Measurements from ENCODE around the gene CCDC88A.

Gene CCDC88A

GRCh38 chr2:55311444-55311870 is 108.2 kb downstream of the CCDC88A start:
- H3K9me3 ChIP-seq (ENCODE audit: control insufficient read depth, insufficient read depth, low read depth, low read length) = no peaks in the 10 kb centered on the region
- no peaks in the 10 kb centered on the region for H3K4me1 ChIP-seq (ENCODE audit: control insufficient read depth, insufficient read depth, low read length)
- TF ChIP-seq TSHZ1 (tag by site-specific recombination; IDR thresholded peaks at IDR 0.05; ENCODE audit: borderline replicate concordance) = no peak
- TF ChIP-seq BCL11A (tag by site-specific recombination; IDR thresholded peaks at IDR 0.05; ENCODE audit: low read depth) = no peak
- TF ChIP-seq ZNF214 (tag by site-specific recombination; IDR thresholded peaks at IDR 0.05; ENCODE audit: borderline replicate concordance) = no peak
- TF ChIP-seq ZNF830 (tag by site-specific recombination; IDR thresholded peaks at IDR 0.05; ENCODE audit: low read depth) = no peak
- TF ChIP-seq ZNF155 (tag by site-specific recombination; IDR thresholded peaks at IDR 0.05) = no peak
- TF ChIP-seq ZNF580 (tag by site-specific recombination; IDR thresholded peaks at IDR 0.05) = no peak
- TF ChIP-seq ZNF221 (tag by site-specific recombination; IDR thresholded peaks at IDR 0.05; ENCODE audit: borderline replicate concordance) = no peak
- TF ChIP-seq ZNF701 (tag by site-specific recombination; IDR thresholded peaks at IDR 0.05) = no peak
- no peak for TF ChIP-seq PRDM10 (tag by site-specific recombination; IDR thresholded peaks at IDR 0.05)
- TF ChIP-seq ZNF660 (tag by site-specific recombination; IDR thresholded peaks at IDR 0.05) = no peak
- no peak for TF ChIP-seq ZNF670 (tag by site-specific recombination; IDR thresholded peaks at IDR 0.05; ENCODE audit: low read depth)
- TF ChIP-seq ZBTB17 (tag by site-specific recombination; IDR thresholded peaks at IDR 0.05) = no peak
- H3K36me3 ChIP-seq (ENCODE audit: control insufficient read depth in 2 of 2, insufficient read depth in 1 of 2, low read length in 2 of 2) = peaks cover 26 to 52% of the 10 kb centered on the region in 2 experiments
- H3K27ac ChIP-seq (ENCODE audit: extremely low read depth, low read depth, low read length) = no peak overlapping the region
- CTCF ChIA-PET = interaction anchor here (1.3 kb wide), 1 partner anchor 18 kb away, joined by 3 read pairs; no protein-coding TSS in a partner anchor
- no peak overlapping the region for H3K4me3 ChIP-seq (ENCODE audit: low read depth, low read length)
- POLR2A ChIA-PET = no interaction called here

- CTCF ChIA-PET = no interaction called here
These were observed 110.2 kb downstream of the CCDC88A start for GRCh38 chr2:55309446-55309845.

More at GRCh38 chr2:55309446-55309845, 110.2 kb downstream of the CCDC88A start:
- POLR2A ChIA-PET = no interaction called here
- Histone ChIP-seq H3K4me3 (ENCODE audit: low read depth, low read length) (no peak overlapping the region), H3K4me1 (ENCODE audit: control insufficient read depth, insufficient read depth, low read length) (no peaks in the 10 kb centered on the region), H3K9me3 (ENCODE audit: control insufficient read depth, insufficient read depth, low read depth, low read length) (no peaks in the 10 kb centered on the region), H3K36me3 (ENCODE audit: control insufficient read depth in 2 of 2, insufficient read depth in 1 of 2, low read length in 2 of 2) (peaks cover 28 to 39% of the 10 kb centered on the region in 2 experiments), H3K27ac (ENCODE audit: extremely low read depth, low read depth, low read length) (no peak overlapping the region)
- no peak for TF ChIP-seq ZNF266 (tag by site-specific recombination; IDR thresholded peaks at IDR 0.05; ENCODE audit: low read depth)
- TF ChIP-seq ZNF501 (tag by site-specific recombination; IDR thresholded peaks at IDR 0.05) = no peak
- no peak for TF ChIP-seq ZNF596 (tag by site-specific recombination; IDR thresholded peaks at IDR 0.05)
- no peak for TF ChIP-seq ZBTB1 (tag by site-specific recombination; IDR thresholded peaks at IDR 0.05)
- no peak for TF ChIP-seq ZNF24 (tag by site-specific recombination; IDR thresholded peaks at IDR 0.05)
- TF ChIP-seq GFI1B (tag by site-specific recombination; IDR thresholded peaks at IDR 0.05) = no peak
- TF ChIP-seq ZEB2 (tag by site-specific recombination; IDR thresholded peaks at IDR 0.05) = no peak
- TF ChIP-seq KLF16 (tag by site-specific recombination; IDR thresholded peaks at IDR 0.05) = no peak
- TF ChIP-seq ZNF366 (tag by site-specific recombination; conservative IDR thresholded peaks at IDR 0.05) = no peak
- TF ChIP-seq SP2 (tag by site-specific recombination; IDR thresholded peaks at IDR 0.05) = no peak
- TF ChIP-seq ZNF544 (tag by site-specific recombination; IDR thresholded peaks at IDR 0.05) = no peak
- TF ChIP-seq ZNF114 (tag by site-specific recombination; IDR thresholded peaks at IDR 0.05) = no peak
- no peak for TF ChIP-seq ZNF623 (tag by site-specific recombination; IDR thresholded peaks at IDR 0.05)
- TF ChIP-seq MEIS1 (CRISPR knock-in tag; IDR thresholded peaks at IDR 0.05; ENCODE audit: borderline replicate concordance) = no peak
- no peak for TF ChIP-seq RBAK (tag by site-specific recombination; IDR thresholded peaks at IDR 0.05)
- no peak for TF ChIP-seq ZNF701 (tag by site-specific recombination; IDR thresholded peaks at IDR 0.05)
- TF ChIP-seq ZFP37 (tag by site-specific recombination; IDR thresholded peaks at IDR 0.05) = no peak

All from HEK293 (cell line).